Prostate gland (tissue), 2 donors: ENCODE results near the gene SAMD4A.

Source experiments
- CTCF ChIP-seq, 4 experiments: fragments of 200-600 bp in 2 of 4; fragments of 450-650 bp in 2 of 4; sonication (generic) in 2 of 4; IDR thresholded peaks; 1 replicate in 3 of 4; 2 replicates in 1 of 4; pipeline ENCODE4 v1.5.1; 2016 to 2019; ENCODE audit warnings: antibody characterized with exemption in 4 of 4, mild to moderate bottlenecking in 2 of 4, moderate library complexity in 2 of 4
- POLR2A ChIP-seq: fragments of 450-650 bp; IDR thresholded peaks from one replicate; pipeline ENCODE4 v1.6.1; 2016; ENCODE audit warnings: antibody characterized with exemption, mild to moderate bottlenecking
- POLR2AphosphoS5 ChIP-seq: sonication (generic); formaldehyde crosslinking; IDR thresholded peaks from one replicate; pipeline ENCODE4 v1.6.1; 2017; ENCODE audit warnings: antibody characterized with exemption

GRCh38 chr14:54642121-54642520, 75.2 kb downstream of the SAMD4A start:
- TF ChIP-seq CTCF (IDR thresholded peaks at IDR 0.05), result no peak
- TF ChIP-seq POLR2A, result no peak
- no peak for TF ChIP-seq POLR2AphosphoS5
